Activated CD8-positive, alpha-beta memory T cell treated with anti-CD3 and anti-CD28 coated beads, Interleukin-2, amount 50 U/mL, for 24 hours (primary cell): Measurements from ENCODE around the gene GUCA2A.
"Not testable (repeated sequence)": the region's sequence is repeated elsewhere in the genome, so short reads cannot be mapped to it uniquely, and the experiment has no call there.

Experiments
- DNase-seq: peaks from one replicate; pipeline ENCODE4 v3.0.0-alpha.2; 2020; ENCODE audit errors: extremely low read depth

The GUCA2A gene

GRCh38 chr1:42164551-42165420, at the start of gene GUCA2A:
GUCA2A (minus strand) TSS chr1:42164745; CDS start chr1:42164712, 33 bp downstream.
- no peak for DNase-seq

- no peak for DNase-seq
Observed at GRCh38 chr1:42211224-42211623, 46.7 kb upstream of the GUCA2A start.

- DNase-seq: no peak
Observed at GRCh38 chr1:42210421-42211133, 46.0 kb upstream of the GUCA2A start.

DNA sequence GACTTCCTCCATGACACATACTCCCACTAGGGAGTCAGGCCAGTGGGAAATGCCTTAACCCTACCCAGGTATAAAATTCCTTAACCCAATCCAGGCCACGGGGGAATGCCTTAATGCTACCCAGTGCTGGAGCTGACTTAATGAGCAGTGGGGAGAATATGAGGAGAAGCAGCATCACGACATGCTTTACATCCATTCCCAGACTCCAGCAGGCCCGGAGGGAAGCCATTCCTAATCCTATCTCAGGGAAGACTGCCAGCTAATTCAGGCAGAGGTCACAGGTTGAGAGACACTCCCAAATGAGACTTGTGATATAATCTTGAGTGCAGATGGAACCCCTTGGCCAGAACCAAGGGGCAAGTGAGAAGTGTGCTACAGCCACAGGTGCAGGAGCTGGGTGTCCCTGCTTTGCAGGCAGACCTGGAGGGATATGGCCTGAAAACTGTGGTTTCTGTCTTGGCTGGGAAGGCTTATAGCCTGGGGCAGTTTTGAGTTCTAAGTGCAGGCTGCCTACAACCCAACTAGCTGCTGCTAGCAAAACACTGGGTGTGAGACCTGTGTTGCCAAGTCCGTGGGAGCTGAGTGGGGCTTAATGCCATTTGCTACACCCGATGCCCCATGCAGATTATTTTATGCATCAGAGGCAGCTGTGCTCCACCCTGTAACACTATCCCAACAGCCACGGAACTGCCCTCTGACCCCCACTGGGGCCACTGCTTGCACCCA, 45.1 kb upstream of the GUCA2A start:
- DNase-seq: no peak

DNA sequence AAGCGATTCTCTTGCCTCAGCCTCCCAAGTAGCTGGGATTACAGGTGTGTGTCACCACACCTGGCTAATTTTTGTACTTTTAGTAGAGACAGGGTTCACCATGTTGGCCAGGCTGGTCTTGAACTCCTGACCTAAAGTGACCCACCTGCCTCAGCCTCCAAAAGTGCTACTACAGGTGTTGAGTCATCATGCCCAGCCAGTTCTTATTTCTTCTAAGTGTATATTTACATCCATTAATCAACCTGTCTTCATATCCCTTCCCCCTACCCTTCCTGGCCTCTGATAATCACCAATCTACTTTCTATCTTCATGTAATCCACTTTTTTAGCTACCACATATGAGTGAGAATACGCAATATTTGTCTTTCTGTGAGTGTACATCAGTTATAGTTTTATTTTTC, 42.4 kb upstream of the GUCA2A start:
- DNase-seq: not testable (repeated sequence)

DNA sequence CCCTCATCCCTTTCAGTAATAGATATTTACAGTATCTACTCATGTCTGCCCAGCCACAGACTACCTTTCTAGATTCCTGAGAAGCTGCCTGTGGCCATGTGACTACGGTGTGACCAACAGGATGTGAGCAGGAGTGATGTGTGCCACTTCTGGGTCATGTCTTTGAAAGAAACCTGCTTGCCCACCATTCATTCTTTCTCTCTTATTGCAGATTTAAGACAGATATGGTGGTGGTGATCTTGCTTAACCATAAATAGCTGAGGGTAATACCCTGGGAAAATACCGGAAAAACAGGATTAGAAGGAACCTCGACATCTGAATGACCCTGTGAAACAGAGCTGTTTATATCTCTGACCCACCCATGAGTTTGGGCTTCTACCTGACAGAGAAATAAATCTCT, 41.6 kb upstream of the GUCA2A start:
- DNase-seq: no peak

DNA sequence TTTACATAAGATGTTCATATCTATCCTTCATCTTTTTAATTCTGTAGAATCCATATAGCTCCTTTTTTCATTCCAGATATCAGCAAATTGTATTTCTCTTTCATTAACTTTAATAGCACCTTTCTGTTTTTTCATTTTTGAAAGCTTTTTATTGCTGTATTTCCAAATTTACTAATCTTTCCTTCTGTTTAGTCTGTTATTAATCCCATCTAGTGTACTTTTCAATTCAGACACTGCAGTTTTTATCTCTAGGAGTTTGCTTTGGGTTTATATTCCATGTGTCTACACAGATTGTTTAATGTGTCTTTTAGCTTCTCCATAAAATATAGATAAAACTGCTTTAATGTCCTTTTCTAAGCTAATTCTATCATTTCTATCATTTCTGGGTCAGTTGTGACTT, 37.4 kb upstream of the GUCA2A start:
- no peak for DNase-seq

DNA sequence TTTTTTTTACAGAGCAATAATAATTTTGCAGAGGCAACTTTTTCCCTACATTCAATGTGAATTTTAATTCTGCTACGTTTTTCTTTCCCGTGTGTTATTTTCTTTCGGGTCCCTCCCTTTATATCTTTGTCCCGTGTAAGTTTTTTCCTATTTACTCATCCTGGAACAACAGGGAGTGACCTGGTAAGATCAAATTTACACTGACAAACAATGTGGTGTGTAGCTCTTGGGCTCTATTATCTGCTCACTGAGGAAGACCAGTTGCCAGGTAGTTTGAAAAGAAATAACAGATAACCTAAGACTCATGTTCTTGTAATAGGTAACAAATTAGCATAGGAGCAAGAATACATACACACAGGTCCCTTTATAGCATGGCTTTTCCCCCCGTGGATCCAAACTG, 33.7 kb upstream of the GUCA2A start:
- DNase-seq: no peak

GRCh38 chr1:42195841-42196240, 31.3 kb upstream of the GUCA2A start:
- no peak for DNase-seq

DNA sequence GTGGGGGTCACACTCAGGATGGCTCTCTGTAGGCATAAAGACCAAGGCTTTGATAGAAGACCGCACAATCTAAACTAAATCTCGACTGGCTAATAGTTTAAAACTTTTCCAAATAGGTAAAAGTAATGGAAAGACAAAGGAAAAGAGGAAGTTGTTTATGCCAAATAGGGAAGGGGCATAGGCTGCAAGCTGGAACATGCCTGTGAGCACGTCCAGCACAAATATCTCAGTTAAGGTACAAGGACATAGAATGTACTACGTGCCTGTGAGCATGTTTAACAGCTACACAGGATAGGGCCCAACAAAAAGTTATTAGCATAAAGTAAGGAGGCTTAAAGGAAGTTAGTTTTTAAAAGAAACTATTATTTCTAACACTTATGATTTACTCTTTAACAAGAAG, 27.6 kb upstream of the GUCA2A start:
- DNase-seq: no peak

GRCh38 chr1:42191319-42191718, 26.8 kb upstream of the GUCA2A start:
- no peak for DNase-seq

GRCh38 chr1:42189931-42190853, 25.6 kb upstream of the GUCA2A start:
- DNase-seq: no peak

GRCh38 chr1:42186152-42186551, 21.6 kb upstream of the GUCA2A start:
- no peak for DNase-seq

DNA sequence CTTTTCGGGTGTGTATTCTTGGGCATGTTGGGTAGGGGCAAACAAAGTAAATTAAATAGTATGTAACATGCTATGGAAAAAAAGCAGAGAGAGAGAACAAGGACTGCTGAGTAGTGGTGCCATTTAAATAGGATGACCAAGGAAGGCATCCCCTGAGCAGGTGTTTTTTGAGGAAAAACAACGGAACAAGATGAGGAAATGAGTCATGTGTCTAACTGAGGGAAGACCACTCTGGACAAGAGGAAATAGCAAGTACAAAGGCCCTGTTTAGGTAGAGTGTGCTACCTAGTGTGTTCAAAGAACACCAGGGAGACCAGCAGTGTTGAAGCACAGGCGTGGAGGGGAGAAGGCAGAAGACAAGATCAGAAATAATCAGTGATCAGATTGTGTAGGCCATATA, 20.1 kb upstream of the GUCA2A start:
- no peak for DNase-seq

GRCh38 chr1:42183957-42184268, 19.4 kb upstream of the GUCA2A start:
- DNase-seq: no peak

- no peak for DNase-seq
Observed at GRCh38 chr1:42183210-42183956, 18.8 kb upstream of the GUCA2A start.

- DNase-seq: no peak
Observed at GRCh38 chr1:42181687-42182086, 17.1 kb upstream of the GUCA2A start.

DNA sequence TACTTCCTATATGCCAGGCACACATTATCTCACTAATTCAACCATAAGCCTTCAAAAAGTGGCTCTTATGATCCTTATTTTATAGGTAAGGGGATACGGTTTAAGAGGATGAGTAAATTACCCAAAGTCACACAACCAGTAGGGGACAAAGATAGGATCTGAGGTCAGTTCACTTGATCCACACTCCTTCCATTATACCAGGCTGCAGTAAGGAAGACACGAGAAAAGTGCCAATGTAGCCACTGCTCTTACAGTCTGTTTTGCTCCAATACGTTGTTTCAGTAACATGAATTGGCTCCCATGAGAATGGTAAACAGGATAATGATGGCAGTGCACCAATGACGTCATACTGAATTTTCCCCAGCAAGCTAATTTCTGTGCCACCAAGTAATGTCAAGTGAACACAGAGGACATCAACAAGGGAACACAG, 15.4 kb upstream of the GUCA2A start:
- DNase-seq: no peak

- DNase-seq: no peak
Observed at GRCh38 chr1:42179275-42179674, 14.7 kb upstream of the GUCA2A start.

GRCh38 chr1:42178249-42178648, 13.7 kb upstream of the GUCA2A start:
- DNase-seq: no peak

DNA sequence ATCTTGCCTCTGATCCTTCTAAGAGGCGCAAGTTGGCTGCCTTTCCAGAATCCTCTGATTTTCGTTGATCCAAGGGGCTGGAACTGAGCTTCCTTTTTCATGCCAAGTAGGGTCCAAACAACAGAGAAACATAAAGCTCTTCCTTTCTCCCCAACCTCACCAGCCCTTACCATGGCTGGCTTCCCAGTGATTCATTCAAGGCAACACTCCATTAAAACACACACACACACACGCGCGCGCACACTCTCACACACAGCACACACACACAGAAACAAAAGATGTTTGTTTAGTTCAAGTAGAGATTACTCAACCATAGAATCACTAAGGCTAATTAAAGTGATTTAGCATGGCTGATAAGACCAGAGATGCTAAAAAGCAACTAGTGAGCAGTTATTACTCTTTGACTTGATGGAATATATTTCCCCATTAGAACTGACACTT, 13.0 kb upstream of the GUCA2A start:
- DNase-seq: no peak
